RWPE2 (cell line): ENCODE results near the gene RGN.
A peak's percentile ranks its signal among the peaks of the same experiment; 100 is the strongest.

Source experiments
- ATAC-seq: fragments of 200-7000 bp; cut with Tn5 transposase; 3 replicates; pipeline ENCODE4 v1.9.1; 2021; ENCODE audit warnings: low read depth
- DNase-seq: peaks from one replicate; pipeline ENCODE4 v3.0.0-alpha.2; 2020; ENCODE audit warnings: low spot score
- H3K27ac ChIP-seq: fragments of 450-650 bp; 2 replicates; pipeline ENCODE4 v1.5.1; 2017; ENCODE audit warnings: mild to moderate bottlenecking; ENCODE audit not compliant: poor library complexity, severe bottlenecking
- H3K27me3 ChIP-seq: fragments of 250-450 bp; sonication (Bioruptor Pico); 2 replicates; pipeline ENCODE4 v1.5.1; 2021; ENCODE audit warnings: mild to moderate bottlenecking, moderate library complexity; ENCODE audit not compliant: insufficient read depth, poor library complexity, severe bottlenecking
- H3K36me3 ChIP-seq: fragments of 250-450 bp; sonication (Bioruptor Pico); 2 replicates; pipeline ENCODE4 v1.5.1; 2020; ENCODE audit warnings: low read depth, mild to moderate bottlenecking, moderate library complexity
- H3K4me1 ChIP-seq: fragments of 250-450 bp; sonication (Bioruptor Pico); 2 replicates; pipeline ENCODE4 v1.5.1; 2021; ENCODE audit warnings: mild to moderate bottlenecking, moderate library complexity; ENCODE audit not compliant: insufficient read depth, poor library complexity, severe bottlenecking
- H3K4me3 ChIP-seq: fragments of 250-450 bp; sonication (Bioruptor Pico); 2 replicates; pipeline ENCODE4 v1.5.1; 2021; ENCODE audit warnings: mild to moderate bottlenecking, moderate library complexity; ENCODE audit not compliant: severe bottlenecking
- H3K9me3 ChIP-seq: fragments of 250-450 bp; sonication (Bioruptor Pico); 2 replicates; pipeline ENCODE4 v1.5.1; 2021; ENCODE audit warnings: mild to moderate bottlenecking, moderate library complexity; ENCODE audit not compliant: severe bottlenecking
- CTCF ChIP-seq: fragments of 450-650 bp; IDR thresholded peaks from one replicate; pipeline ENCODE4 v1.5.1; 2017; ENCODE audit warnings: mild to moderate bottlenecking, moderate library complexity; ENCODE audit not compliant: poor library complexity, severe bottlenecking

The RGN gene

GRCh38 chrX:47080215-47080914, 2.1 kb downstream of the RGN start:
- no peak for ATAC-seq
- H3K4me1 ChIP-seq, result no peaks in the 10 kb centered on the region
- no peak overlapping the region for H3K27ac ChIP-seq
- DNase-seq, result no peak
- no peak overlapping the region for H3K4me3 ChIP-seq
- TF ChIP-seq CTCF, result no peak
- no peaks in the 10 kb centered on the region for H3K27me3 ChIP-seq
- H3K36me3 ChIP-seq, result no peaks in the 10 kb centered on the region
- H3K9me3 ChIP-seq, result no peaks in the 10 kb centered on the region

GRCh38 chrX:47080915-47081236, 2.6 kb downstream of the RGN start:
- no peak for TF ChIP-seq CTCF

GRCh38 chrX:47091149-47091775, 13.0 kb downstream of the RGN start:
- Histone ChIP-seq H3K27ac (no peak overlapping the region), H3K9me3 (no peaks in the 10 kb centered on the region), H3K4me1 (no peaks in the 10 kb centered on the region), H3K36me3 (no peaks in the 10 kb centered on the region), H3K4me3 (no peak overlapping the region), H3K27me3 (no peaks in the 10 kb centered on the region)
- ATAC-seq (no peak), DNase-seq (no peak)
- TF ChIP-seq CTCF, result no peak

More at GRCh38 chrX:47080915-47081236, 2.6 kb downstream of the RGN start:
- H3K4me1 ChIP-seq, result no peaks in the 10 kb centered on the region
- no peak for DNase-seq
- no peaks in the 10 kb centered on the region for H3K27me3 ChIP-seq
- no peak for ATAC-seq
- no peaks in the 10 kb centered on the region for H3K36me3 ChIP-seq
- no peaks in the 10 kb centered on the region for H3K9me3 ChIP-seq
- H3K27ac ChIP-seq, result no peak overlapping the region
- no peak overlapping the region for H3K4me3 ChIP-seq

- Histone ChIP-seq H3K9me3 (no peaks in the 10 kb centered on the region), H3K4me1 (no peaks in the 10 kb centered on the region), H3K27me3 (no peaks in the 10 kb centered on the region), H3K27ac (no peak overlapping the region), H3K36me3 (no peaks in the 10 kb centered on the region), H3K4me3 (no peak overlapping the region)
- DNase-seq (no peak), ATAC-seq (no peak)
- TF ChIP-seq CTCF, result peak; percentile 60
These were observed 15.0 kb downstream of the RGN start for GRCh38 chrX:47093248-47093647.

GRCh38 chrX:47093860-47094259, 15.6 kb downstream of the RGN start:
- DNase-seq, result no peak
- no peak for TF ChIP-seq CTCF
- Histone ChIP-seq H3K4me3 (no peak overlapping the region), H3K36me3 (no peaks in the 10 kb centered on the region), H3K9me3 (no peaks in the 10 kb centered on the region), H3K4me1 (no peaks in the 10 kb centered on the region), H3K27me3 (no peaks in the 10 kb centered on the region), H3K27ac (no peak overlapping the region)
- ATAC-seq, result no peak
